Immature natural killer cell (primary cell): ENCODE results near the gene AGFG1. TPM values are rescaled to one million over a fixed set of nuclear protein-coding genes. Genes with fewer than 3 reads are reported as not detected.
A peak's percentile ranks its signal among the peaks of the same experiment; 100 is the strongest.

ENCODE experiments used
- DNase-seq, 3 donors: peaks; one replicate each; pipeline ENCODE4 v3.0.0; 2022; ENCODE audit warnings: mixed read lengths in 1 of 3
- H3K27ac Mint-ChIP-seq, 6 donors: one replicate each; pipeline ENCODE4 v1.8.0; 2020; ENCODE audit warnings: mixed read lengths in 6 of 6, mild to moderate bottlenecking in 5 of 6, inconsistent platforms in 4 of 6, moderate library complexity in 3 of 6
- H3K27me3 Mint-ChIP-seq, 3 donors: one replicate each; pipeline ENCODE4 v1.8.0; 2020 to 2021; ENCODE audit warnings: low read depth in 3 of 3, mild to moderate bottlenecking in 3 of 3, mixed read lengths in 3 of 3, moderate library complexity in 3 of 3, inconsistent platforms in 1 of 3
- H3K36me3 Mint-ChIP-seq, 3 donors: one replicate each; pipeline ENCODE4 v1.8.0; 2020; ENCODE audit warnings: mixed read lengths in 3 of 3, inconsistent platforms in 2 of 3, mild to moderate bottlenecking in 2 of 3
- H3K4me1 Mint-ChIP-seq, 2 donors: one replicate each; pipeline ENCODE4 v1.8.0; 2020; ENCODE audit warnings: inconsistent platforms in 2 of 2, mild to moderate bottlenecking in 2 of 2, mixed read lengths in 2 of 2, moderate library complexity in 1 of 2
- H3K4me3 Mint-ChIP-seq, 5 donors: one replicate each; pipeline ENCODE4 v1.8.0; 2020; ENCODE audit warnings: mild to moderate bottlenecking in 5 of 5, mixed read lengths in 5 of 5, inconsistent platforms in 3 of 5, moderate library complexity in 3 of 5
- H3K9me3 Mint-ChIP-seq, 6 donors: one replicate each; pipeline ENCODE4 v1.8.0; 2020; ENCODE audit warnings: mild to moderate bottlenecking in 6 of 6, mixed read lengths in 6 of 6, inconsistent platforms in 4 of 6, moderate library complexity in 3 of 6
- polyA plus RNA-seq, 3 donors: library from polyadenylated mRNA; unstranded; fragments of 300-500 nt; fragmentation: Illumina TruSeq; gene quantifications; one replicate each; pipeline ENCODE4 v1.2.3, GENCODE V29; 2021

AGFG1 gene
- polyA plus RNA-seq, 3 donors from 2014 or later: 11.3 to 14.2 (median 12.8) TPM

GRCh38 chr2:227493524-227493923, 21.6 kb downstream of the AGFG1 start:
- Mint-ChIP-seq H3K4me3 (peak overlapping the region in 1 of 5 donors; percentile 7), H3K4me1 (peaks cover 25 to 71% of the 10 kb centered on the region in 2 donors), H3K27ac (peak overlapping the region in 1 of 6 donors; percentile 61), H3K27me3 (no peaks in the 10 kb centered on the region), H3K9me3 (no peaks in the 10 kb centered on the region), H3K36me3 (no peaks in the 10 kb centered on the region)
- no peak for DNase-seq

- H3K4me1 Mint-ChIP-seq: peaks cover 37 to 82% of the 10 kb centered on the region in 2 donors
- H3K9me3 Mint-ChIP-seq: no peaks in the 10 kb centered on the region
- no peak for DNase-seq
- H3K36me3 Mint-ChIP-seq: no peaks in the 10 kb centered on the region
- H3K27me3 Mint-ChIP-seq: no peaks in the 10 kb centered on the region
- no peak overlapping the region for H3K4me3 Mint-ChIP-seq
- H3K27ac Mint-ChIP-seq: no peak overlapping the region
Measured at GRCh38 chr2:227497158-227497557, 25.2 kb downstream of the AGFG1 start.

- no peak for DNase-seq
- Mint-ChIP-seq H3K9me3 (no peaks in the 10 kb centered on the region), H3K4me3 (peak overlapping the region in 1 of 5 donors; percentile 27), H3K4me1 (peaks cover 42 to 85% of the 10 kb centered on the region in 2 donors), H3K27me3 (no peaks in the 10 kb centered on the region), H3K27ac (peak overlapping the region in 2 of 6 donors; percentile 4 to 23), H3K36me3 (peaks cover 0 to 2% (median 0%) of the 10 kb centered on the region in 3 donors)
Measured at GRCh38 chr2:227499627-227500300, 27.8 kb downstream of the AGFG1 start.

- peaks cover 0 to 2% (median 0%) of the 10 kb centered on the region in 3 donors for H3K36me3 Mint-ChIP-seq
- no peak overlapping the region for H3K4me3 Mint-ChIP-seq
- no peak for DNase-seq
- no peaks in the 10 kb centered on the region for H3K9me3 Mint-ChIP-seq
- no peaks in the 10 kb centered on the region for H3K27me3 Mint-ChIP-seq
- H3K27ac Mint-ChIP-seq: peak overlapping the region in 2 of 6 donors; percentile 4 to 23
- peaks cover 45 to 85% of the 10 kb centered on the region in 2 donors for H3K4me1 Mint-ChIP-seq
Measured at GRCh38 chr2:227500301-227500630, 28.3 kb downstream of the AGFG1 start.

GRCh38 chr2:227503433-227504406, 31.8 kb downstream of the AGFG1 start:
- DNase-seq: no peak
- Mint-ChIP-seq H3K36me3 (peaks cover 0 to 2% (median 0%) of the 10 kb centered on the region in 3 donors), H3K27me3 (no peaks in the 10 kb centered on the region), H3K4me3 (peak overlapping the region in 1 of 5 donors; percentile 18), H3K9me3 (no peaks in the 10 kb centered on the region), H3K4me1 (peaks cover 67 to 87% of the 10 kb centered on the region in 2 donors), H3K27ac (peak overlapping the region in 1 of 6 donors; percentile 31)

- no peak overlapping the region for H3K4me3 Mint-ChIP-seq
Measured at GRCh38 chr2:227504700-227505099, 32.7 kb downstream of the AGFG1 start.

GRCh38 chr2:227506456-227506855, 34.5 kb downstream of the AGFG1 start:
- H3K27me3 Mint-ChIP-seq: no peaks in the 10 kb centered on the region
- no peak for DNase-seq
- peak overlapping the region in 3 of 5 donors; percentile 19 to 45 (median 21) for H3K4me3 Mint-ChIP-seq
- H3K27ac Mint-ChIP-seq: peak overlapping the region in 3 of 6 donors; percentile 38 to 46 (median 46)
- H3K9me3 Mint-ChIP-seq: no peaks in the 10 kb centered on the region
- H3K4me1 Mint-ChIP-seq: peaks cover 76 to 90% of the 10 kb centered on the region in 2 donors
- H3K36me3 Mint-ChIP-seq: peaks cover 0 to 2% (median 0%) of the 10 kb centered on the region in 3 donors

More at GRCh38 chr2:227504700-227505099, 32.7 kb downstream of the AGFG1 start:
- Mint-ChIP-seq H3K27ac (peak overlapping the region in 4 of 6 donors; percentile 1 to 27 (median 20)), H3K36me3 (peaks cover 0 to 2% (median 0%) of the 10 kb centered on the region in 3 donors), H3K27me3 (no peaks in the 10 kb centered on the region), H3K9me3 (no peaks in the 10 kb centered on the region), H3K4me1 (peaks cover 69 to 87% of the 10 kb centered on the region in 2 donors)
- DNase-seq: no peak

GRCh38 chr2:227507963-227508362, 36.0 kb downstream of the AGFG1 start:
- DNase-seq: no peak
- H3K36me3 Mint-ChIP-seq: no peaks in the 10 kb centered on the region
- H3K27ac Mint-ChIP-seq: peak overlapping the region in 1 of 6 donors; percentile 54
- H3K4me1 Mint-ChIP-seq: peaks cover 83 to 94% of the 10 kb centered on the region in 2 donors
- H3K27me3 Mint-ChIP-seq: no peaks in the 10 kb centered on the region
- H3K9me3 Mint-ChIP-seq: no peaks in the 10 kb centered on the region
- peak overlapping the region in 1 of 5 donors; percentile 26 for H3K4me3 Mint-ChIP-seq

- Mint-ChIP-seq H3K27ac (no peak overlapping the region), H3K27me3 (peaks cover 0 to 2% (median 0%) of the 10 kb centered on the region in 3 donors), H3K4me3 (no peak overlapping the region), H3K36me3 (no peaks in the 10 kb centered on the region), H3K9me3 (no peaks in the 10 kb centered on the region), H3K4me1 (peaks cover 84 to 94% of the 10 kb centered on the region in 2 donors)
- DNase-seq: no peak
Measured at GRCh38 chr2:227509076-227509475, 37.1 kb downstream of the AGFG1 start.

- H3K9me3 Mint-ChIP-seq: no peaks in the 10 kb centered on the region
- no peaks in the 10 kb centered on the region for H3K36me3 Mint-ChIP-seq
- peaks cover 81 to 93% of the 10 kb centered on the region in 2 donors for H3K4me1 Mint-ChIP-seq
- peak overlapping the region in 1 of 6 donors; percentile 72 for H3K27ac Mint-ChIP-seq
- peaks cover 0 to 2% (median 0%) of the 10 kb centered on the region in 3 donors for H3K27me3 Mint-ChIP-seq
- DNase-seq: no peak
- H3K4me3 Mint-ChIP-seq: no peak overlapping the region
Measured at GRCh38 chr2:227509824-227510619, 38.1 kb downstream of the AGFG1 start.

- Mint-ChIP-seq H3K27ac (peak overlapping the region in 1 of 6 donors; percentile 19), H3K9me3 (no peaks in the 10 kb centered on the region), H3K36me3 (no peaks in the 10 kb centered on the region), H3K4me1 (peaks cover 81 to 93% of the 10 kb centered on the region in 2 donors), H3K27me3 (peaks cover 0 to 2% (median 0%) of the 10 kb centered on the region in 3 donors), H3K4me3 (no peak overlapping the region)
- no peak for DNase-seq
Measured at GRCh38 chr2:227510620-227510958, 38.6 kb downstream of the AGFG1 start.

- Mint-ChIP-seq H3K27me3 (peaks cover 0 to 2% (median 0%) of the 10 kb centered on the region in 3 donors), H3K4me1 (peaks cover 83 to 93% of the 10 kb centered on the region in 2 donors), H3K36me3 (no peaks in the 10 kb centered on the region), H3K9me3 (no peaks in the 10 kb centered on the region), H3K4me3 (no peak overlapping the region), H3K27ac (peak overlapping the region in 1 of 6 donors; percentile 25)
- no peak for DNase-seq
Measured at GRCh38 chr2:227511239-227511930, 39.4 kb downstream of the AGFG1 start.

GRCh38 chr2:227511955-227512354, 40.0 kb downstream of the AGFG1 start:
- peaks cover 0 to 2% (median 0%) of the 10 kb centered on the region in 3 donors for H3K27me3 Mint-ChIP-seq
- no peak overlapping the region for H3K4me3 Mint-ChIP-seq
- peaks cover 81 to 93% of the 10 kb centered on the region in 2 donors for H3K4me1 Mint-ChIP-seq
- no peak for DNase-seq
- H3K36me3 Mint-ChIP-seq: no peaks in the 10 kb centered on the region
- H3K9me3 Mint-ChIP-seq: no peaks in the 10 kb centered on the region
- H3K27ac Mint-ChIP-seq: no peak overlapping the region
